ENCODE data around the gene DTD2. TPM values are rescaled to one million over a fixed set of nuclear protein-coding genes. Genes with fewer than 3 reads are reported as not detected.

The DTD2 gene
- total RNA-seq, 1 experiment from 2014 or later = 14.8 TPM

DNA sequence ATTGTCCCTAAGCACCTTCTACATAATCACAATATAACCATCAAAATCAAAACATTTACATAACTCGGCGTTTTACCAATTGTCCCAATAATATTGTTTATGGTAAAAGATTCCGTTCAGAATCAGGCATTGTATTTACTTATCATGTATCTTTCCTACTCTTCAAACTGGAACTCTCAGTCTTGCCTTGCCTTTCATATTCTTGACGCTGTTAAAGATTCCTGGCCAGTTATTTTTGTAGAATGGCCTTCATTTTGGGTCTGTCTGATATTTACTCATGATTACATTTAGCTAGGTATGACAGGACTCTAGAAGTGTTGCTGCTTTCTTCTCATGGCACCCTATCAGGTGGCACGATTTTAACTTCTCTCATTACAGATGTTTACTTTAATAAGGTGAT, 36.1 kb downstream of the DTD2 start:
- Mint-ChIP-seq H3K36me3 (ENCODE audit: insufficient read depth in 1 of 3, low read depth in 3 of 3) (peaks cover 0 to 3% (median 0%) of the 10 kb centered on the region in 3 experiments; a peak in 1 of 7 replicates), H3K9me3 (no peaks in the 10 kb centered on the region), H3K27ac (no peak overlapping the region), H3K4me1 (peaks cover 18 to 19% of the 10 kb centered on the region in 2 experiments), H3K4me3 (peak overlapping the region in 1 of 2 experiments; percentile 97; a peak in 2 of 5 replicates), H3K27me3 (ENCODE audit: low read depth) (no peaks in the 10 kb centered on the region)
- Histone ChIP-seq H2AK5ac (ENCODE audit: insufficient read length, low read length) (no peak overlapping the region), H3K79me2 (ENCODE audit: insufficient read depth, low read length) (no peaks in the 10 kb centered on the region), H3K27me3 (ENCODE audit: insufficient read depth, low read length) (no peaks in the 10 kb centered on the region), H2BK15ac (ENCODE audit: low read depth, low read length) (no peak overlapping the region), H2AFZ (ENCODE audit: low read length) (no peak overlapping the region), H3K9ac (ENCODE audit: extremely low read depth, insufficient read length, low read length) (no peak overlapping the region), H4K20me1 (ENCODE audit: control insufficient read depth, insufficient read depth, insufficient read length) (no peaks in the 10 kb centered on the region), H3K14ac (ENCODE audit: insufficient read depth, low read length) (no peak overlapping the region), H3T11ph (ENCODE audit: low read length) (no peak overlapping the region), H3K18ac (ENCODE audit: insufficient read length, low read depth, low read length) (no peak overlapping the region), H3K23me2 (ENCODE audit: insufficient read length, low read depth, low read length, poor library complexity, severe bottlenecking) (no peaks in the 10 kb centered on the region), H2BK20ac (ENCODE audit: low read depth, low read length, poor library complexity, severe bottlenecking) (no peak overlapping the region), H2BK120ac (ENCODE audit: low read depth, low read length, poor library complexity, severe bottlenecking) (no peak overlapping the region), H3K4ac (ENCODE audit: low read depth, low read length) (no peak overlapping the region), H4K8ac (replicated peaks; ENCODE audit: insufficient read length, low read depth, low read length) (no peak overlapping the region), H3K27ac (ENCODE audit: insufficient read length, low read depth, low read length) (no peak overlapping the region), H3K23ac (ENCODE audit: insufficient read length, low read depth, low read length) (no peak overlapping the region), H2BK5ac (ENCODE audit: insufficient read length, low read length) (no peak overlapping the region), H3K56ac (ENCODE audit: insufficient read length, low read depth, low read length) (no peak overlapping the region), H4K5ac (ENCODE audit: insufficient read length, low read depth, low read length) (no peak overlapping the region), H3K9me3 (ENCODE audit: control insufficient read depth, low read depth, low read length) (no peaks in the 10 kb centered on the region), H3K4me2 (ENCODE audit: insufficient read depth, insufficient read length, low read length) (no peak overlapping the region), H3K4me1 (ENCODE audit: insufficient read depth, low read length) (no peaks in the 10 kb centered on the region), H2BK12ac (ENCODE audit: insufficient read length, low read depth, low read length) (no peak overlapping the region), H4K91ac (ENCODE audit: insufficient read length, low read depth, low read length) (no peak overlapping the region), H3K79me1 (ENCODE audit: insufficient read depth, low read depth, low read length, poor library complexity, severe bottlenecking) (peaks cover 2% of the 10 kb centered on the region)
- TF ChIP-seq, protein P1, sequence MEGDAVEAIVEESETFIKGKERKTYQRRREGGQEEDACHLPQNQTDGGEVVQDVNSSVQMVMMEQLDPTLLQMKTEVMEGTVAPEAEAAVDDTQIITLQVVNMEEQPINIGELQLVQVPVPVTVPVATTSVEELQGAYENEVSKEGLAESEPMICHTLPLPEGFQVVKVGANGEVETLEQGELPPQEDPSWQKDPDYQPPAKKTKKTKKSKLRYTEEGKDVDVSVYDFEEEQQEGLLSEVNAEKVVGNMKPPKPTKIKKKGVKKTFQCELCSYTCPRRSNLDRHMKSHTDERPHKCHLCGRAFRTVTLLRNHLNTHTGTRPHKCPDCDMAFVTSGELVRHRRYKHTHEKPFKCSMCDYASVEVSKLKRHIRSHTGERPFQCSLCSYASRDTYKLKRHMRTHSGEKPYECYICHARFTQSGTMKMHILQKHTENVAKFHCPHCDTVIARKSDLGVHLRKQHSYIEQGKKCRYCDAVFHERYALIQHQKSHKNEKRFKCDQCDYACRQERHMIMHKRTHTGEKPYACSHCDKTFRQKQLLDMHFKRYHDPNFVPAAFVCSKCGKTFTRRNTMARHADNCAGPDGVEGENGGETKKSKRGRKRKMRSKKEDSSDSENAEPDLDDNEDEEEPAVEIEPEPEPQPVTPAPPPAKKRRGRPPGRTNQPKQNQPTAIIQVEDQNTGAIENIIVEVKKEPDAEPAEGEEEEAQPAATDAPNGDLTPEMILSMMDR (conservative IDR thresholded peaks at IDR 0.05) = no peak
- DNase-seq = no peak
- 100% methylated on average over 2 of the region's 5 CpGs for WGBS (ENCODE audit: extremely low coverage, insufficient read length, low lambda C conversion rate)

All from H9 (cell line).